H9 (cell line): ENCODE results near the gene ARID1A. TPM values are rescaled to one million over a fixed set of nuclear protein-coding genes. Genes with fewer than 3 reads are reported as not detected.

Experiments used
- DNase-seq: peaks from one replicate; pipeline ENCODE4 v3.0.0-alpha.2; 2017
- H2AFZ ChIP-seq: one replicate; pipeline ENCODE4 v1.6.1; 2013; ENCODE audit warnings: mild to moderate bottlenecking, low read length, control low read depth, moderate library complexity
- H2AK5ac ChIP-seq: 2 replicates; pipeline ENCODE4 v1.6.1; 2013; ENCODE audit warnings: low read length, control low read depth, mixed read lengths; ENCODE audit not compliant: insufficient read length
- H2BK120ac ChIP-seq: one replicate; pipeline ENCODE4 v1.6.1; 2013; ENCODE audit warnings: low read depth, mild to moderate bottlenecking, low read length, control low read depth, inconsistent platforms; ENCODE audit not compliant: poor library complexity, severe bottlenecking
- H2BK12ac ChIP-seq: 2 replicates; pipeline ENCODE4 v1.6.1; 2013; ENCODE audit warnings: low read length, control low read depth, mixed read lengths, low read depth; ENCODE audit not compliant: insufficient read length
- H2BK15ac ChIP-seq: 2 replicates; pipeline ENCODE4 v1.6.1; 2013; ENCODE audit warnings: low read depth, low read length, control low read depth
- H2BK20ac ChIP-seq: one replicate; pipeline ENCODE4 v1.6.1; 2013; ENCODE audit warnings: low read depth, mild to moderate bottlenecking, low read length, control low read depth, inconsistent platforms; ENCODE audit not compliant: poor library complexity, severe bottlenecking
- H2BK5ac ChIP-seq: 2 replicates; pipeline ENCODE4 v1.6.1; 2013; ENCODE audit warnings: low read length, control low read depth, mixed read lengths; ENCODE audit not compliant: insufficient read length
- H3K14ac ChIP-seq: 2 replicates; pipeline ENCODE4 v1.6.1; 2013; ENCODE audit warnings: low read length, control low read depth; ENCODE audit not compliant: insufficient read depth
- H3K18ac ChIP-seq: 2 replicates; pipeline ENCODE4 v1.6.1; 2013; ENCODE audit warnings: low read depth, mild to moderate bottlenecking, mixed read lengths, low read length, control low read depth; ENCODE audit not compliant: insufficient read length
- H3K23ac ChIP-seq: 2 replicates; pipeline ENCODE4 v1.6.1; 2013; ENCODE audit warnings: low read length, control low read depth, mixed read lengths, low read depth; ENCODE audit not compliant: insufficient read length
- H3K23me2 ChIP-seq: 2 replicates; pipeline ENCODE4 v1.6.1; 2013; ENCODE audit warnings: low read depth, mild to moderate bottlenecking, mixed read lengths, low read length, control low read depth; ENCODE audit not compliant: insufficient read length, poor library complexity, severe bottlenecking
- H3K27ac ChIP-seq: 2 replicates; pipeline ENCODE4 v1.5.1; 2013; ENCODE audit warnings: low read length, control low read depth, mixed read lengths, low read depth; ENCODE audit not compliant: insufficient read length
- H3K27me3 ChIP-seq: 2 replicates; pipeline ENCODE4 v1.6.1; 2013; ENCODE audit warnings: low read length, control low read depth, inconsistent platforms; ENCODE audit not compliant: insufficient read depth
- H3K4ac ChIP-seq: 2 replicates; pipeline ENCODE4 v1.6.1; 2013; ENCODE audit warnings: low read depth, mild to moderate bottlenecking, control low read depth, inconsistent platforms, low read length, moderate library complexity
- H3K4me1 ChIP-seq: 2 replicates; pipeline ENCODE4 v1.6.1; 2013; ENCODE audit warnings: low read length, control low read depth, inconsistent platforms; ENCODE audit not compliant: insufficient read depth
- H3K4me2 ChIP-seq: 2 replicates; pipeline ENCODE4 v1.6.1; 2013; ENCODE audit warnings: low read length, control low read depth, mixed read lengths; ENCODE audit not compliant: insufficient read length, insufficient read depth
- H3K56ac ChIP-seq: 2 replicates; pipeline ENCODE4 v1.6.1; 2013; ENCODE audit warnings: low read depth, mild to moderate bottlenecking, mixed read lengths, low read length, control low read depth; ENCODE audit not compliant: insufficient read length
- H3K79me1 ChIP-seq: 2 replicates; pipeline ENCODE4 v1.6.1; 2013; ENCODE audit warnings: low read depth, mild to moderate bottlenecking, moderate library complexity, low read length, control low read depth, inconsistent platforms; ENCODE audit not compliant: insufficient read depth, poor library complexity, severe bottlenecking
- H3K79me2 ChIP-seq: 2 replicates; pipeline ENCODE4 v1.6.1; 2013; ENCODE audit warnings: low read length, control low read depth, inconsistent platforms; ENCODE audit not compliant: insufficient read depth
- H3K9ac ChIP-seq: 2 replicates; pipeline ENCODE4 v1.6.1; 2013; ENCODE audit warnings: low read length, control low read depth, mixed read lengths; ENCODE audit not compliant: insufficient read length; ENCODE audit errors: extremely low read depth
- H3K9me3 ChIP-seq: one replicate; pipeline ENCODE4 v1.6.1; 2013; ENCODE audit warnings: low read depth, low read length, inconsistent platforms; ENCODE audit not compliant: control insufficient read depth
- H3T11ph ChIP-seq: one replicate; pipeline ENCODE4 v1.6.1; 2013; ENCODE audit warnings: mild to moderate bottlenecking, low read length, control low read depth, inconsistent platforms
- H4K20me1 ChIP-seq: one replicate; pipeline ENCODE4 v1.6.1; 2013; ENCODE audit not compliant: control insufficient read depth, insufficient read length, insufficient read depth
- H4K5ac ChIP-seq: 2 replicates; pipeline ENCODE4 v1.6.1; 2013; ENCODE audit warnings: low read depth, mild to moderate bottlenecking, mixed read lengths, low read length, control low read depth; ENCODE audit not compliant: insufficient read length
- H4K8ac ChIP-seq: replicated peaks from 2 replicates; pipeline ENCODE4 v1.6.1; 2013; ENCODE audit warnings: low read length, control low read depth, mixed read lengths, low read depth; ENCODE audit not compliant: insufficient read length
- H4K91ac ChIP-seq: 2 replicates; pipeline ENCODE4 v1.6.1; 2013; ENCODE audit warnings: low read depth, mild to moderate bottlenecking, moderate library complexity, mixed read lengths, low read length, control low read depth; ENCODE audit not compliant: insufficient read length
- H3K27ac Mint-ChIP-seq, 3 experiments: 2 replicates in 2 of 3; 3 replicates in 1 of 3; pipeline ENCODE4 v1.8.0; 2020 to 2021; ENCODE audit warnings: mixed read lengths in 3 of 3, mild to moderate bottlenecking in 1 of 3, moderate library complexity in 1 of 3
- H3K27me3 Mint-ChIP-seq: 2 replicates; pipeline ENCODE4 v1.8.0; 2021; ENCODE audit warnings: low read depth, mild to moderate bottlenecking, moderate library complexity, mixed read lengths
- H3K36me3 Mint-ChIP-seq, 3 experiments: 2 replicates in 2 of 3; 3 replicates in 1 of 3; pipeline ENCODE4 v1.8.0; 2020 to 2021; ENCODE audit warnings: low read depth in 3 of 3, mixed read lengths in 3 of 3; ENCODE audit not compliant: insufficient read depth in 1 of 3
- H3K4me1 Mint-ChIP-seq, 2 experiments: 2 replicates each; pipeline ENCODE4 v1.8.0; 2020; ENCODE audit warnings: mixed read lengths in 2 of 2
- H3K4me3 Mint-ChIP-seq, 2 experiments: 2 replicates in 1 of 2; 3 replicates in 1 of 2; pipeline ENCODE4 v1.8.0; 2020 to 2021; ENCODE audit warnings: mild to moderate bottlenecking in 2 of 2, mixed read lengths in 2 of 2, moderate library complexity in 1 of 2
- H3K9me3 Mint-ChIP-seq, 2 experiments: 2 replicates in 1 of 2; 3 replicates in 1 of 2; pipeline ENCODE4 v1.8.0; 2020; ENCODE audit warnings: mild to moderate bottlenecking in 2 of 2, mixed read lengths in 2 of 2, moderate library complexity in 1 of 2
- CTCF ChIP-seq: fragments of 200-600 bp; sonication (generic); conservative IDR thresholded peaks from 3 replicates; pipeline ENCODE4 v1.8.0; 2021; ENCODE audit warnings: antibody characterized with exemption, mild to moderate bottlenecking
- WGBS: extraction: QIAGEN DNeasy Blood & Tissue Kit; methylation state at CpG from one replicate; pipeline ENCODE4 v1.1.7; 2013; ENCODE audit warnings: missing lambda C conversion rate, low lambda C conversion rate, mixed read lengths; ENCODE audit not compliant: insufficient read length; ENCODE audit errors: extremely low coverage; 5-methylcytosine and 5-hydroxymethylcytosine counted together
- total RNA-seq: library from RNA; stranded (reverse); gene quantifications from 2 replicates; pipeline ENCODE4 v1.2.1, GENCODE V29; 2021

The ARID1A gene
- total RNA-seq, 1 experiment from 2014 or later = 147 TPM

GRCh38 chr1:26797627-26798026, 101.8 kb downstream of the ARID1A start:
- no peak overlapping the region for H3K27ac ChIP-seq
- H2BK15ac ChIP-seq = no peak overlapping the region
- H4K8ac ChIP-seq = no peak overlapping the region
- no peaks in the 10 kb centered on the region for H3K79me1 ChIP-seq
- H3K79me2 ChIP-seq = no peaks in the 10 kb centered on the region
- H4K91ac ChIP-seq = no peak overlapping the region
- H3K9ac ChIP-seq = no peak overlapping the region
- Mint-ChIP-seq H3K27me3 (no peaks in the 10 kb centered on the region), H3K36me3 (peaks cover 12 to 23% (median 22%) of the 10 kb centered on the region in 3 experiments), H3K27ac (no peak overlapping the region; a peak in 2 of 7 replicates), H3K4me1 (peaks cover 16 to 17% of the 10 kb centered on the region in 2 experiments), H3K4me3 (no peak overlapping the region; a peak in 1 of 5 replicates), H3K9me3 (peaks cover 7 to 8% of the 10 kb centered on the region in 2 experiments; a peak in 4 of 5 replicates)
- no peak overlapping the region for H3K14ac ChIP-seq
- H3K4me1 ChIP-seq = peaks cover 4% of the 10 kb centered on the region; the same call in 1 of the 2 replicates
- DNase-seq = no peak
- H3T11ph ChIP-seq = no peak overlapping the region
- no CpG with 5 or more reads among the region's 2 CpGs for WGBS
- TF ChIP-seq CTCF = no peak
- no peaks in the 10 kb centered on the region for H3K9me3 ChIP-seq
- H3K23ac ChIP-seq = no peak overlapping the region
- no peak overlapping the region for H3K4me2 ChIP-seq
- H2BK12ac ChIP-seq = no peak overlapping the region
- H3K18ac ChIP-seq = no peak overlapping the region
- no peaks in the 10 kb centered on the region for H3K23me2 ChIP-seq
- H2AK5ac ChIP-seq = no peak overlapping the region
- no peak overlapping the region for H4K5ac ChIP-seq
- no peak overlapping the region for H2BK120ac ChIP-seq
- H3K56ac ChIP-seq = no peak overlapping the region
- no peak overlapping the region for H2AFZ ChIP-seq
- H3K4ac ChIP-seq = no peak overlapping the region
- no peak overlapping the region for H2BK20ac ChIP-seq
- no peak overlapping the region for H2BK5ac ChIP-seq
- no peaks in the 10 kb centered on the region for H3K27me3 ChIP-seq
- H4K20me1 ChIP-seq = no peaks in the 10 kb centered on the region
